Spinal cord (tissue), 10 donors: ENCODE results near the gene HOXB13. TPM values are rescaled to one million over a fixed set of nuclear protein-coding genes. Genes with fewer than 3 reads are reported as not detected.
"Not testable (repeated sequence)": the region's sequence is repeated elsewhere in the genome, so short reads cannot be mapped to it uniquely, and the experiment has no call there.

ENCODE experiments used
- DNase-seq, 6 donors: peaks; one replicate each; pipeline versions ENCODE4 v3.0.0 to v3.0.0-alpha.2; 2013 to 2015; ENCODE audit warnings: low spot score in 6 of 6, low read depth in 4 of 6
- H3K27ac ChIP-seq: one replicate; pipeline ENCODE4 v1.5.1; 2013; ENCODE audit warnings: low read depth, low read length, control low read depth
- H3K27me3 ChIP-seq: one replicate; pipeline ENCODE4 v1.6.1; 2013; ENCODE audit warnings: low read length; ENCODE audit not compliant: control insufficient read depth, insufficient read depth
- H3K36me3 ChIP-seq: one replicate; pipeline ENCODE4 v1.6.1; 2013; ENCODE audit warnings: low read length; ENCODE audit not compliant: control insufficient read depth, insufficient read depth
- H3K4me1 ChIP-seq: one replicate; pipeline ENCODE4 v1.6.1; 2013; ENCODE audit warnings: low read length; ENCODE audit not compliant: control insufficient read depth, insufficient read depth
- H3K4me3 ChIP-seq: one replicate; pipeline ENCODE4 v1.5.1; 2013; ENCODE audit warnings: low read depth, low read length, control low read depth
- H3K9me3 ChIP-seq: one replicate; pipeline ENCODE4 v1.6.1; 2013; ENCODE audit warnings: low read length; ENCODE audit not compliant: control insufficient read depth, insufficient read depth
- WGBS: methylation state at CpG from one replicate; pipeline ENCODE4 v1.1.5; 2013; ENCODE audit warnings: missing lambda C conversion rate; ENCODE audit not compliant: insufficient coverage; 5-methylcytosine and 5-hydroxymethylcytosine counted together
- polyA plus RNA-seq, 2 donors: library from polyadenylated mRNA; unstranded; fragments of 120-200 nt; gene quantifications; one replicate each; pipeline ENCODE4 v1.2.1, GENCODE V29; 2013; ENCODE audit not compliant: insufficient read length in 2 of 2
- total RNA-seq, 2 donors: library from RNA; depleted of rRNA in 1 of 2; stranded (reverse); fragments of 120-200 nt in 1 of 2; fragments of >200 nt in 1 of 2; gene quantifications; one replicate each; pipeline versions ENCODE4 v1.2.3 to v1.2.4, GENCODE V29; 2013 to 2014
- donor health status: healthy.

Gene HOXB13
- total and polyA plus RNA-seq, 4 donors: 0.40 TPM; not detected in 3

- H3K4me3 ChIP-seq: no peak within 1 kb of the TSS
- no peaks in the 10 kb centered on the region for H3K9me3 ChIP-seq
- H3K27ac ChIP-seq: no peak within 1 kb of the TSS
- H3K27me3 ChIP-seq: peaks cover 100% of the 10 kb centered on the region
- 14% methylated on average over 16 of the region's 21 CpGs for WGBS
- peaks cover 48% of the 10 kb centered on the region for H3K4me1 ChIP-seq
- DNase-seq: no peak
- no peaks in the 10 kb centered on the region for H3K36me3 ChIP-seq
These were observed 6.2 kb downstream of the HOXB13 start, which contains the start of gene PRAC1 for GRCh38 chr17:48722201-48722907. TSS of gene PRAC1 (minus strand) at chr17:48722518. CDS start at chr17:48722392, 126 bp downstream.

DNA sequence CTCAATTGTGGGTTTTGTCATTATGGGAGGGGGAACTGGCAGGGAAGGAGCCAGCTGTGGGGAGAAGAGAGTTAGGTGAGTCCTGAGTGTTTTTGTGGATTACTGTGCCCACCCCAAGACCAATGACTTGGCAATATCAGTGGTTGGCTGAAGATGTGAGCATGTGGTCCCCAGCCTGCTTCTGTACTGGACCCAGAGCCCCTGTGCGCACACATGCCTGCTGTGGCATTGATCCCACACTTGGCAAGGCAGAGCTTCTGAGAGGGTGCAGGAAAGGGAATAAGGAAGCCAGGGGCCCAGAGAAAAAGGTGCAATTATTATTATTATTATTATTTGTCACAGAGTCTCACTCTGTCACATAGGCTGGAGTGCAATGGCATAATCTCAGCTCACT is 7.5 kb downstream of the HOXB13 start:
- H3K27me3 ChIP-seq: peaks cover 100% of the 10 kb centered on the region
- WGBS: no CpG with 5 or more reads among the region's 1 CpG
- no peak overlapping the region for H3K4me3 ChIP-seq
- H3K36me3 ChIP-seq: no peaks in the 10 kb centered on the region
- H3K27ac ChIP-seq: no peak overlapping the region
- H3K4me1 ChIP-seq: peaks cover 48% of the 10 kb centered on the region
- no peaks in the 10 kb centered on the region for H3K9me3 ChIP-seq
- no peak for DNase-seq

DNA sequence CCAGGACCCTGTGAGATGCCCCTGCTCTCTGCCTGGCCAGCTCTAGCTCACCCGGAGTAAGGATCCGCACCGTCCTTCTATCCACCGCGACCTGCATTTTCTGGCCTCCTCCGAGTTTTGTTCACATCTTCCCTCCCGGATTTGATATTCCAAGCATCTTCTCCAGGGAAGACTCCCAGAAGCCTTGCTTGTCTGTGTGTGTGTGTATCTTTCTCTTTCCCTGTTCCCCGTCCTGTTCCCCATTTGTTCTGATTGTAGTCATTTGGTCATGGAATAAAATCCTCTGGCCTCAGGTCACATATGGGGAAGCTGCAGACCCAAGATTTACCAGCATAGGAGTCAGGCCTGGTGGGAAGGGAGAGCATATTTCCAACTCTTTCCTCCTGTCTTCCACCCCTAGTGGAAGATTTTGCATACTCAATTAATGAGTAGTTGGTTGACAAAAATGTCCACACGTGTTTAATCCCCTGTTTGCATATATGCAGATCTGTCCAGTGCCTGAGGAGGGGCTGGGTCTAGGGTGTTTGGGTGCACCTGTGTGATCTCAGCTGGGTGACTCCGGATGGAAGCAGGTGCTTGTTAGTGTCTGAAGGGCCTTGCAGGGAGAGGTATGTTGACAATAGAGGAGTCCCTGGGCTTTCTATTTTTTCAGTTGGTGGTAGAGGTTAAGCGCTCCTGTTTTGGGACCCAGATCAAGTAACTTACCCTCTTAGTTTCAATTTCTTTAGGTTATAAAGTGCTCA is 8.1 kb downstream of the HOXB13 start:
- H3K9me3 ChIP-seq: no peaks in the 10 kb centered on the region
- H3K4me1 ChIP-seq: peaks cover 45% of the 10 kb centered on the region
- 9% methylated on average over 5 of the region's 11 CpGs for WGBS
- no peak overlapping the region for H3K27ac ChIP-seq
- H3K27me3 ChIP-seq: peaks cover 100% of the 10 kb centered on the region
- no peak overlapping the region for H3K4me3 ChIP-seq
- no peaks in the 10 kb centered on the region for H3K36me3 ChIP-seq
- no peak for DNase-seq

- H3K27me3 ChIP-seq: peaks cover 99% of the 10 kb centered on the region
- H3K36me3 ChIP-seq: no peaks in the 10 kb centered on the region
- H3K27ac ChIP-seq: no peak overlapping the region
- peak in 1 of 6 donors; percentile 52 for DNase-seq
- H3K9me3 ChIP-seq: no peaks in the 10 kb centered on the region
- 3% methylated on average over 29 of the region's 37 CpGs for WGBS
- H3K4me1 ChIP-seq: peaks cover 38% of the 10 kb centered on the region
- H3K4me3 ChIP-seq: no peak overlapping the region
These were observed 8.8 kb downstream of the HOXB13 start for GRCh38 chr17:48719642-48720265.

DNA sequence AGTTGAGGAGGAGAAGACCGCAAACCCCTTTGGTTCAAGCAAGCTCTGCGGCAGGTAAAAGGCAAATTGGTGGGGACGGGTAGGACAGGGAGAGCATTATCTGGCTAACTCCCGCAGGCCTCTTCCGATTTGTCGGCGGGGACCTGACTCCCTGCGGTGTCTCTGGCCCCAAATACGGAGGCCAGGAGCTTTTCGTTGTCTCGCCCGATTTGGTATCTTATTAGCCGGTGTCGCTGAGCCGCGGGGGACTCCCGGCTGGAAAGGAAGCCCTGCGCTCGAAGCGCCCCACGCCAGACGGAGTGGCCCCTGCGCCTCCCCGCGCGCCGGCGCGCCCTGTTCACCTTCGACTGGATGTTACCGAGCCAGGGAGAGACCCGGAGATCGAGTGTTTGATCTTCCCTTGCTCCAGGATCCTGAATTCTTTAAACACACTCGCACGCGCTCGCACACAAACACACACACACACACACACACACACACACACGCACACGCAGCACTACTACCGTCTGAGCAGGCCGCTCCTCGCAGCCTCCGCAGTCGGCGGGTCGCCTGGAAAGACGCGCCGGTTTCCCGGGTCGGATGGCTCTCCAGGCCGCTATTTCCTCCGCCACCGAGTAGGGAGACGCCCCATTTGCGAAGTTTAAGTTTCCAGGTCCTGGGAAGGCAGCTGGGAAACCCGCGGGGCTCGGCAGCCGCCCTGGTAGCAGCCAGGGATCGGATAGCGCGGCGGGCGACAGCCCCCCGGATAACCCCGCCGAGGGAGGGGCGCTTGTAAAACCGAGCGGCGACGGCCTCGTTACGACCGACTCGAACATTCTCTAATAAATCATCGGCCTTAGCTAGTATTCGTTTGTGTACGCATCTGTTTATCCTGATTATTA is 9.5 kb downstream of the HOXB13 start:
- no peak overlapping the region for H3K4me3 ChIP-seq
- peaks cover 97% of the 10 kb centered on the region for H3K27me3 ChIP-seq
- DNase-seq: peak in 2 of 6 donors; percentile 43 to 49
- no peak overlapping the region for H3K27ac ChIP-seq
- no peaks in the 10 kb centered on the region for H3K9me3 ChIP-seq
- WGBS: under 1% methylated on average over 74 of the region's 80 CpGs
- no peaks in the 10 kb centered on the region for H3K36me3 ChIP-seq
- peaks cover 32% of the 10 kb centered on the region for H3K4me1 ChIP-seq

GRCh38 chr17:48718227-48718760 is 10.3 kb downstream of the HOXB13 start:
- DNase-seq: peak in 2 of 6 donors; percentile 55 to 74
- Histone ChIP-seq H3K27me3 (peaks cover 94% of the 10 kb centered on the region), H3K4me3 (no peak overlapping the region), H3K4me1 (peaks cover 27% of the 10 kb centered on the region), H3K27ac (no peak overlapping the region), H3K36me3 (no peaks in the 10 kb centered on the region), H3K9me3 (no peaks in the 10 kb centered on the region)
- under 1% methylated on average over 21 of the region's 24 CpGs for WGBS

DNA sequence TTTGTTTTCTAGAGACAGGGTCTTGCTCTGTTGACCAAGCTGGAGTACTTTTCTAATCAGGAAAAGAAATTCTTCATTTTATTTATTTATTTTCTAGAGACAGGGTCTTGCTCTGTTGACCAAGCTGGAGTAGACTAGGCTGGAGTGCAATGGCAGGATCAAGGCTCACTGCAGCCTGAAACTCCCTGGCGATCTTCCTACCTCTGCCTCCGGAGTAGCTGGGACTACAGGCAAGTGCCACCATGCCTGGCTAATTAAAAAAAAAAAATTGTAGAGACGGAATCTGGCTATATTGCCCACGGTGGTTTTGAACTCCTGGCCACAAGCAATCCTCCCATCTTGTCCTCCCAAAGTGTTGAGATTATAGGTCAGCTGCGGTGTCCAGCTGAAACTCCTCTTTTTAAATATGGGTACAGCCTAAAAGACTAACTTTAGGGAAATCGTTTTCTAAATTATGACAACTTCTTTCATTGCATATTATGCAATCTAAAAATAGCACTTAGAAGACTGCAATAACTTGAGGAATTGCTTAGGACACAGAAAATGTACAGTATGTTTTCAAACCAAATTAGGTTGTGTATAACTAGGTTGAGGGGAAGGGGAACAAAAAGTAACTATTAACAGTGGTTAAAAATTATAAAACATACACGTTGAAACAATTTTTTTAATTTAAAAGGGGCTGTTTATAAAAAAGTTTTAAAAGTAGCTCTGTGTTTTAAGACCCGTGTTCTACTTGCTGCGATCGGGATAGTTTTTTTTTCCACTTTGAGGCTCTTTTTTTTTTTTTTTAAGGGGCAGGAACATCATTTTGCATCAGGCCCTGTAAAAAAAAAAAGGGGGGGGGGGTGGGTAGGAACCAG is 11.0 kb downstream of the HOXB13 start:
- Histone ChIP-seq H3K27me3 (peaks cover 91% of the 10 kb centered on the region), H3K4me3 (no peak overlapping the region), H3K9me3 (no peaks in the 10 kb centered on the region), H3K27ac (no peak overlapping the region), H3K4me1 (peaks cover 20% of the 10 kb centered on the region), H3K36me3 (no peaks in the 10 kb centered on the region)
- WGBS: 18% methylated on average over 4 of the region's 10 CpGs
- DNase-seq: peak in 1 of 6 donors; percentile 43

GRCh38 chr17:48716549-48716948 is 12.0 kb downstream of the HOXB13 start:
- 80% methylated on average over 1 of the region's 3 CpGs for WGBS
- H3K9me3 ChIP-seq, H3K27ac ChIP-seq, H3K4me3 ChIP-seq, DNase-seq, H3K36me3 ChIP-seq: not testable (repeated sequence)
- Histone ChIP-seq H3K4me1 (peaks cover 18% of the 10 kb centered on the region), H3K27me3 (peaks cover 87% of the 10 kb centered on the region)
